GM12891 (cell line): ENCODE results near the gene GRIK4.

Experiments
- DNase-seq: peaks from one replicate; pipeline ENCODE4 v3.0.0; 2011; ENCODE audit warnings: low spot score; ENCODE audit not compliant: insufficient read length
- FAIRE-seq: peaks from 2 replicates; lab custom pipeline; 2011; peaks lifted over from hg19 to GRCh38; lab: Jason Lieb, UNC
- PAX5 ChIP-seq: IDR thresholded peaks from 2 replicates; pipeline ENCODE4 v1.6.1; 2011; ENCODE audit warnings: low read length, moderate library complexity, mild to moderate bottlenecking; ENCODE audit not compliant: insufficient read depth, severe bottlenecking
- POLR2A ChIP-seq: IDR thresholded peaks from 2 replicates; pipeline ENCODE4 v1.6.1; 2011; ENCODE audit warnings: low read depth, low read length, control low read depth
- POLR2AphosphoS5 ChIP-seq: IDR thresholded peaks from 2 replicates; pipeline ENCODE4 v1.6.1; 2011; ENCODE audit warnings: low read depth, low read length, control low read depth
- POU2F2 ChIP-seq: IDR thresholded peaks from 2 replicates; pipeline ENCODE4 v1.6.1; 2011; ENCODE audit warnings: low read depth, mild to moderate bottlenecking, control low read depth, low read length, moderate library complexity
- SPI1 ChIP-seq: IDR thresholded peaks from 2 replicates; pipeline ENCODE4 v1.6.1; 2011; ENCODE audit warnings: low read depth, low read length, control low read depth
- TAF1 ChIP-seq: IDR thresholded peaks from 2 replicates; pipeline ENCODE4 v1.6.1; 2011; ENCODE audit warnings: low read depth, low read length, control low read depth

GRIK4 gene

DNA sequence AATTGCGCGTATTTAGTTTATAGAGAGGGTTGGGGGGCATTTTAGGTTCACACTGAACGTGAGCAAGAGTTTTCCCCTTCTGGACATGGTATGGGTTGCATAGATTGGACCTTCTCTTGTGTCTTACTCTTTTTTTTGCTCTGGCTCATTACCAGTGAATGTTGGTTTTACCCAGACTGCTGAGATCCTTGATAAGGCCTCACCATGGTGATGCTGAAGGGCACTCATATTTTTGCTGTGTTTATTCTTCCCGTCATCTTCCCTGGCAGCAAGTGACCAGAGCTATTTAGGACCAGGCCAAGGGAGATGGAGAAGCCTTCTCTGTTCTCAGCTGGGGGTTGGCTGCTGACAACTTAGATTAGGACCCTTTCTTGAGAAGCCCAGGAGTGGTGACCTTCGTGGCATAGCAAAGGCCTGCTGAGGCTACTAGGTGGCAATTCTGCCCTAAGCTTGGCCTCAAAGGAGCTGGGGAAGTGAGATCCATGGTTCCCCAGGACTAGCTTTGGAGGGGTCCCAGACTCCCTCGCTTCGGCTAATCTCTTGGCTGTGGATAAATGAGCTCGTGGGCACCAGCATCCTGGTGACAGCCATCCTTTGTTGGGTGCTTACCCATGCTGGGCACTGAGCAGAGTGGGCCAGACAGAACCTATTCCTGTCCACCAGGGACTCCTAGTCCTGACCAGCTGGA is 47.3 kb downstream of the GRIK4 start:
- no peak for FAIRE-seq
- no peak for TF ChIP-seq POLR2A
- TF ChIP-seq PAX5, result no peak
- TF ChIP-seq TAF1, result no peak
- no peak for TF ChIP-seq POU2F2
- TF ChIP-seq SPI1, result no peak
- no peak for TF ChIP-seq POLR2AphosphoS5
- no peak for DNase-seq

DNA sequence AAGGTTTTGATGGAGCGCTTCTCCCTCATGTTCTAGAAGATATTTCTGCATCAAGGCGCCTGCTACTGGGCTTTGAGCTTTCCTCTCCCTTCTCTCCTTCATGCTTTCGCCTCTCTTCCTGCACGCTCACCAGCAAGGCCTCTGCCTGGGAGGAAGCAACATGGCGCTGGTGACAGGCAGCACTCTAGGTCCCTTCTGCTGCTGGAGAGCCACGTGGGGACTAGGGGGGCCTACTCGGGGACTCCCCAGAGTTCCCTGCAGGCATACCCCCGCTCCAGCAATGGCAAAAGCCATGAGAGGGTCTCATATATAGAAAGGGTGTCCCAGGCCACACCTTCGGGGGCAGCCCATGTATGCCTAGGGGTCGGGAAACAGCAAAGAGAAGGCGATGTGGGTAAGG is 49.7 kb downstream of the GRIK4 start:
- FAIRE-seq (no peak), DNase-seq (no peak)
- TF ChIP-seq TAF1 (no peak), POLR2A (no peak), PAX5 (no peak), POU2F2 (no peak), POLR2AphosphoS5 (no peak), SPI1 (no peak)

DNA sequence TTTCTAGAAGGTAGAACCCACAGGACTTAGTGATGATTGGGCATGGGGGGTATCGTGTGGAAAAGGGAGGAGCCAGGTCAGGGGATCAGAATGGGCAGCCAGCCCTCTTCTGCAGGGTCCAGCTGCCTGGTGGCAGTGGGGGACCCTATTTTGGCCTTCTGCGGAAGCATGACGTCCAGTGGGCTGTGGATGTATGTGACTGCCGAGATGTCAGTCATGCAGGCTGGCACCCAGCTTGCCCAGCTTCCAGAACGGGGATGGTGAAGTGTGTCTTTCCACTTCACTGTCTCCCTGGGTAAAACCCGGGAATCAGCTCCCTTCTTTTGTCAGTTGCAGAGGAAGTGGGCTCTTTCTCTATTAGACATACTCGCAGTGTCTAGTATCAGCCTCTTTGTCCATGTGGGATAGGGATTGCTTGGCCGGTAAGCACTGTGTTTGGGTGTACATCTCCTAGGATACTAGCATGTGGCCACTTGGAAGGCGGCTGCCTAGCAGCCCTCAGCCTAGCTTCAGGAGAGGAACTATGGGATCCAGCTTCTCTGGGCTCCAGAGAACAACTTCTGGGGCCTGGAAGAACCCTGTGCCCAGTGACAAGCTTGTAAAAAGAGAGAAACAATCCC is 51.4 kb downstream of the GRIK4 start:
- DNase-seq (no peak), FAIRE-seq (no peak)
- TF ChIP-seq POLR2AphosphoS5 (no peak), POLR2A (no peak), PAX5 (no peak), SPI1 (no peak), POU2F2 (no peak), TAF1 (no peak)

DNA sequence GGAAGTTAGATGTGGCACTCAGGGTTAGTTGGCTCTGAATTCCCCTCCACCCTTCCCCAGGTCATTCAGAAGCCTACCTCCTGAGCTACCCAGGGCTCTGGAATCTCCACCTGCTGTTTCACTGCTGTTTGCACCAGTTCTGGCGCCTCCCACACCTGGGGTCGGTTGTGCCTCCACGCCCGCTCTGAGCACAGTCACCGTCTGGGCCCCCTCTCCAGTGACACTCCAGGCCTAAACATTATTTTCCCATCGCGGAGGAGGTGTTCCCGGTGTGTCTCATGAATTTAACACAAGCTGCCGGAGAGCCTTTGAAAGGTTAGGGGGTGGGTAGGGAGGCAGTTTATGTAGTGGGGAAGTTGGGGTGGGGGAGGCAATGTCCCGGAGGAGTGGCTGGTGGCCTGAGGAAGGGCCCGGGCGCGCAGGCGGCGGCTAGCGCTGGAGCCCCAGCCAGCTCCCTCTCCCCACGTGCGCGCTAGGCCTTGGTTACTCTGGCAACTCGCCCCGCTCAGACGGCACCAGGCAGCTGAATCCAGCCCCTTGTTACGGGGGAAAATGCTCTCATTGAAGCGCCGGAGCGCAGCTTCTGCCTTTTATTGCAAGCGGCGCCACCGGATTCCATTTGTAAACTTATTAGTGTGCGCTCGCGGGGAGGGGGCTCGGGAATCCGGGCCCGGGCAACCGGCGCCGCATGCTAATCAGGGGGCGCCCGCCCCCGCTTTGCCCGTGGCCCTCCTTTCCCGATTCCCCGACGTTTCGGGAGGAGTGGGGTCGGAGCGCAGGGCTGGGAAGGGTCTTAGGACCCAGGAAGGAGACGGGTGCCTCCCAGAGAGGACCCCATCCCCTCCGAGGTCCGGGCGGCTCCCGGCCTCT is 52.4 kb downstream of the GRIK4 start:
- DNase-seq (no peak), FAIRE-seq (no peak)
- TF ChIP-seq POLR2A (no peak), POLR2AphosphoS5 (no peak), TAF1 (no peak), PAX5 (no peak), SPI1 (no peak), POU2F2 (no peak)

DNA sequence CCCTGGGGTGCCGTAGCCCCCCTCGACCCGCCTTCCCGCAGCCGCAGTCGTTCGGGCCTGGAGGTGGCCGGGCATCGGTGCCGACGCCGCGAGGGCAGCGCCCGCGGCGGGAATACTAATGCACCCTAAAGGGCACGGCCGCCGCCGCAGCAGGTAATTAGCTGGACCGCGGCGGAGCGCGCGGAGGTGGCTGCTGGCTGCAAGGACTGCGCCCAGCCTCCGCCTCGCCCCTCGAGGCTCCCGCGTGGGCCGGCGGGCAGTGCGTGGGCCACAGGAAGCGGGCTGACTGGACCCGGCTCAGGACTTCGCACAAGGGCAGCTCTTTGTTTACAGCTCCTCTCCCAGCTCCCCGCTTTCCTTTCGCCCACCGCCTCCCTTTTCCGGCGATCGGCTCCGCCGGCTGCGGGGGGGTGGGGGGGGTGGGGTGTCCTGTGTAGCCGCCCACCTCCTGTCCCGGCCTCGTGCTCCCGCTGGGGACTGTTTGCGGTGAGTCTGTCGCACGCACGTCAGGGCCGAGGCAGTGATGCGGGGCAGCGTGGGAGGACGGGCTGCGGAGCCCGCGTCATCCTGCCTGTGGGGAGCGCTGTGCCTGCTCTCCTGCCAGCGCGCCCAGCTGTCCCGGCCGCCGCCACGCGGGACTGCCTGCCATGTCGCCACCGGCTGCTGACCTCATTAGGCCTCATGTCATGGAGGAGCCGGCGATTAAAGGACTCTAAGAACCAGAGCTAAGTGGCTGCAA is 53.2 kb downstream of the GRIK4 start:
- DNase-seq, result peak; percentile 81
- TF ChIP-seq POU2F2 (peak; percentile 67; the same call in 1 of the 2 replicates), POLR2AphosphoS5 (no peak), SPI1 (no peak), TAF1 (no peak), PAX5 (peak; percentile 93), POLR2A (no peak)
- FAIRE-seq, result peak; percentile 96

DNA sequence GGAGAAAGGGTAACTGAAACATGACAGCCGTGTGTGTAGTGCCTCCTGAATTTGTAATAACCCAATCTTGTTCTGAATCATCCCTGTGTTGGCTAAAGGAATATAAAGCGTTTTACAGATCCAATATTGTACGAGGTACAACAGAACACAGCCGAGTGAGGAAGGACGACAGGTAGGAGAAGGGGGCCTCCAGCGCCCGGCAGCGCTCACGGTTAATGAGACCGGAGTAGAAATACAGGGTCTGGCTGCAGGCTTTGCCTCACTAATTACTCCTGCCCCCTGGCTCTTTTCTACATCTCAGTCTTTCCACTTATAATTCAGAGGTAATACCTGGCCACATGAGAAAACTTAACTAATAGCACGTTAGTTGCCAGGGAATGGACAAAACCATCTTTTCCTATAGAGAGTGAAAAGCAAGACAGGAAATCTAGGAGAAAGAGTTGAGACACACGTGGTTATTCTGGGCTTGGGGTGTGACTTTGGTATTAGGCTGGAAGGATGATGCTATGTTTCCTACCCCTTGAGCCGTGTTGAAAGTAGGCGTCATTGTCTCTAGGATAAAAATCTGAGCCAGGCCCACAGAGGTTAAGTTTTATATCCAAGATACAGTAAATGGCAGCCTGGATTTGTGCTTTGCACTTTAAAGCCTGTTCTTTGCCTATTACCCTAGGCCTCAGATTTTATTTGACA is 54.1 kb downstream of the GRIK4 start:
- FAIRE-seq (no peak), DNase-seq (no peak)
- TF ChIP-seq TAF1 (no peak), SPI1 (no peak), POU2F2 (no peak), POLR2A (no peak), POLR2AphosphoS5 (no peak)

DNA sequence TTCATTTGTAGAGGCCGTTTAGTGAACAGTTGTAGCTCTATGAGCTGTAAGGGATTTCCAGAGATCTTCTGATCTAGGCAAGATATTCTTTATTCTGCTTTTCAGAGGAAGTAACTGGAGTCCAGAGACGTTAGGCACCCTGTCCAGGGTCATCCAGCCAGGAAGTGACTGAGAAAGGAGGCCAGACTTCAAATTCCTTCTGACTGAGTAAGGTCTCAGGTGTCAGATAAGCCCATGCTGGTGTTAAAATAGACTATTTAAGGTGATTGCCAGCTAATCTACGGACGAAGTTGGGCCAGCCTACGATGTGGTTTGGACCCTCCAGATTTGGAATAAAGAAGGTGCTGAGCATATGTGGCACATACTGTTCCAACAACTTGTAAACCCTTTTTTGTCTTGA is 54.6 kb downstream of the GRIK4 start:
- FAIRE-seq (no peak), DNase-seq (no peak)
- no peak for TF ChIP-seq PAX5
- TF ChIP-seq POLR2A, result no peak
- TF ChIP-seq POU2F2, result no peak
- no peak for TF ChIP-seq POLR2AphosphoS5
- no peak for TF ChIP-seq SPI1
- no peak for TF ChIP-seq TAF1

DNA sequence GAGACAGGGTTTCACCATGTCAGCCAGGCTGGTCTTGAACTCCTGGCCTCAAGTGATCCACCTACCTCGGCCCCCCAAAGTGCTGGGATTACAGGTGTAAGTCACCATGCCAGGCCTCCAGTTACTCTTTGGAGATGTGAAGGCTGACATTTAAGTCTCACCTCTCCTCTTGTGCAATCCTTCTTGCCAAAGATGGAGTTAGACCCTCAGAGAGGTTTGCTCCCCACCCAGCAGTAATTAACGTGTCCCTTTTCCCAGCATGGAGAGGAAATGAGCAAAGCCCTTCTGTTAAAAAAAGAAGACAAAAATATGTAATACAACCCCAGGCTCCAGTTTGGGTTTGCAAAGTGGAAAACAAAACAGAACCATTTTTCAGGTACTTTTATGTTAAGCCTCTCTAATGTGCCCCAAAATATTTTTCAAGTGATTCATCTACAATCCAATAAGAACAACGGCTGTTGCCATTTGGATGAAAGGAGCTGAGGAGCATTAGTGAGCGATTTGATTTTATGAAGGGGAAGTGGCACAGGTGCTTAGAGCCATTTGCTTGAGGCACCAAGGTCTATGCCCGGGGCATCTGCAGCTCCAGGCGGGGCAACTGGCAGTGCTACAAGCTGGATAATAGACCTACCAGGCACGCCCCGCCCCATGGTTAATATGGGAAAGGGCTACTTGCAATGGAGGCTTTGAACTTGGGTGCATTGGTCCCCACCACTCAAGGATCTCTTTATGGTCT is 57.2 kb downstream of the GRIK4 start:
- FAIRE-seq (no peak), DNase-seq (no peak)

More for the DNA sequence above, 57.2 kb downstream of the GRIK4 start:
- TF ChIP-seq SPI1, result no peak
- TF ChIP-seq POU2F2, result no peak
- no peak for TF ChIP-seq POLR2AphosphoS5
- TF ChIP-seq TAF1, result no peak
- TF ChIP-seq PAX5, result no peak
- TF ChIP-seq POLR2A, result no peak
